ENCODE results near the gene USP6NL.

Gene USP6NL

DNA sequence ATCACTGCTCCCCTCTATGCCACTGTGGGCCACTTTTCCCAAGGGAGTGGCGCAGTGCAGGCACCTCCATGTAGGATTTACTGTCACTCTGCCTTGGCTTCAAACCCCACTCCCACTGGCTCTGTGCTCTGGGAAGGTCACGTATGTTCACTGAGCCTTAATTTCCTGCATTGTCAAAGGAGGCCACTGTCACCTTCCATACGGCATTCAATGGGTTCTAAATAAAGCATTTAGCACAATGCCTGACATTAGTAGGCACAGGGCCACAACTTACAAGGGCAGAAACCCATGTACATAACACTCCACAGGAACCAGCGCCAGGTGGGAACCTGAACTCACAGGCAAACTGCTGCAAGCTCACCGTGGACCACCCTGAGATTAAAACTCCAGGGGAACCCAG, 196.4 kb downstream of the USP6NL start:
- no peak for DNase-seq (ENCODE audit: low read depth in 2 of 2)

DNA sequence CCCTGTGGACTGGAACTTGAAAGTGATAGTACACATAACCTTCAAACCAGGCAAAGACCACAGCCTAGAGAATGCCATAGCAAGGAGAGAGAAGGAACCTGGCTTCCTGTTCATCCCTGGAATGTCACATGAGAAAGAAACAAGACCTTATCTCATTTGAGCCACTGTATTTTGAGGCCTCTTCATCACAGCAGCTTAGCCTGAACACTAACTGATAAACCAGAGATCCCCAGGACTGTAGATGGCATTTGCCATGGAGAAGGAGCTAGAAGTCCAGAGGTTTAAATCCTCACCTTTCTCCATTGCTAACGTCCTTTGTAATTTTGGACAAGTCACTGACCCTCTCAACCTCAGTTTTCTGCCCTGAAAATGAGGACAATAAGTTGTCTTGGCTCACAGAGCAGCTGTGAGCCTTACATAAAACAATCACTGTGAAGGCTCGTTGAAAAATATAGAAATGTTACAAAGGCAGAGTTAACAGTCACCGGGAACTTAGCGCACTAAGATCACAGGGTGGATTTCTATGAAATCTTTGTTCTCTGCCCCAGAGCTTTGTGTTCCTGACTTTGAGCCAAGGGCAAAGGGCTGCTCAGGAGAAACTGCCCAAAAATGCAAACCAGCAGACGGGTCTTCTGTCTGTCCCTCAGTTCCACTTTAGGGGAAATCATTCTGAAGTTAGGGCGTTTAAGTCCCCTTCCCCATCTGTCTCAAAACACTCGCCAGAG, 197.0 kb downstream of the USP6NL start:
- DNase-seq (ENCODE audit: low read depth in 2 of 2) = no peak

DNA sequence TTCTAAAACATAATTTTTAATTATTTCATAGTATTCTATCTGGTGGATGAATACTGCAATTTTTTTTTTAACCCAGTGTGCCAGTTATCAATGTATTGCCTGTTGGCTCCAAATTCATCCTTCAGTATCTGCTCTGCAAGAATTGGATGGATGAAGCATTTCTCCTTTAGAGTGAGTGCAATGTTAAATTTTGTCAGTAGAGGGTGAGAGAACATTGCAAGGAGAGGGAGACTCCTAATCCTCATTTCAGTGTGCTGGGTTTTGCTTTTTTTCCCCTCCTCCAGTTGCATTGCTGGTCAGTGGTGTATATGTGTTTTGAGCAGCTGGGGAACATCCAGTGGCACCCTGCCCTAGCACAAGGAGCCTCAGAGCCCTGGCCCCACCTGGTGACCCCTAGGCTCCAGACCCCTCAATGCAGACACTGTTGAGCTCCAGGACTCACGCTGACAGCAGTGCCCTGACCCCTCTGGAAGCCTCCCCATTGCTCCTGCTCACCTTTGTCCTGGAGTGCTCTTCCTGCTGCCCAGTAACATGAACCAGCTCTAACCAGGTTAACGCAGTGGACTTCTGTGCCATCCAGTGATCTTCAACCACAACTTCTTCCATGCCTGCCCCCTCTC, 199.4 kb downstream of the USP6NL start:
- DNase-seq (ENCODE audit: low read depth in 2 of 2) = no peak

DNA sequence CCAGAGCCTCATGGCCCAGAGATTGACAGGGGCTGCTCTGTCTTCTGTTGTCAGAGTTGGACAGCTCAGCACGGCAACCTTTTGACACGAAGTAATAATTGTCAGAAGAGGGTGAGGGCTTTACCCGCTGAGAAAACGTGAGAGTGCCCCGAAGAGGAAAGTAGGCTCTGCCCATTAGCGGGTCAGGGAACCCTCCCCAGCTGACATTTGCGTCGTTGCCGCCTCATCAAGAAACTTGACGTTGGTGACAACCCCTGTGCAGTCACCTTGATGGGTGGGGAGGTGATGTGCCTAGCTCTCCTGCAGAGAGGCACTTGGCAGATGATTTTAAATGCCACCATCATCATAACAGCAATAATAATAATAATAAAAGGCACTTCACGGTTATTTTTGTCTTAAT, 202.1 kb downstream of the USP6NL start:
- no peak for DNase-seq (ENCODE audit: low read depth in 2 of 2)

DNA sequence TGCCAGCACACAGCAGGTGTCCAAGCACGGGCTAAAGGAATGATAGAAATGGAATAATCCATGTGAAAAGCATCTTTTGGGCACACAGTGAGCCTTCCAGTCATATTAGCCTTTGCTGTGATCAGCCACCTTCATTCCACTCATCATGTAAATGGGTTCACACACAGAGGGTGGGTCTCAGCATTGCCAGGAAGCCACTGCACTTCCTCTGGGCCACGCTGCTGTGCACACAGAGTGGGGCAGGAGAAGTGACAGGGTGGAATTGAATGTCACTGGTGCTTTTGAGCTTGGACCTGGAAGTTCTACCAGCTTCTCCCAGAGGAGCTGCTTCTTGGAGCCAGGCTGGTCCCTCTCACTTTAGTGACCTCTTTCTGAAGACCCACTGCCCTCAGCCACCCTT, 203.5 kb downstream of the USP6NL start:
- DNase-seq (ENCODE audit: low read depth in 2 of 2) = no peak

DNA sequence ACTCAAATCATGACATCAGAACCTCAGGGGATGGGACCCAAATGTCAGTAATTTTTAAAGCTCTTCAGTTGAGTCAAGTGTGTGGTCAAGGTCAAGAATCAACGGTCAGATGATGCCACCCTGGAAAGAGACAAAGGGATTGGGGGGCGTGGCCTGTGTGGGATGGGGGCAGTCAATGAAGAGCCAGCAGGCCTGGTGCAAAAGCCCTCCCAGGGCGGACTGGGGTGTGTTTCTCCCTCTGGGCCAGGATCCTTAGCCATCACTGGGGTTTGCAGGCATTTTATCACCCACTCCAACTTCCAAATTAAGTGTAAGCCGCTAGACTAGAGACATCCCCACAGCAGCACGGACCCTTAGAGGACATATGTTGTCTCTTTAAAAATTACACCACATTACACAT, 204.7 kb downstream of the USP6NL start:
- DNase-seq (ENCODE audit: low read depth in 2 of 2) = no peak

DNA sequence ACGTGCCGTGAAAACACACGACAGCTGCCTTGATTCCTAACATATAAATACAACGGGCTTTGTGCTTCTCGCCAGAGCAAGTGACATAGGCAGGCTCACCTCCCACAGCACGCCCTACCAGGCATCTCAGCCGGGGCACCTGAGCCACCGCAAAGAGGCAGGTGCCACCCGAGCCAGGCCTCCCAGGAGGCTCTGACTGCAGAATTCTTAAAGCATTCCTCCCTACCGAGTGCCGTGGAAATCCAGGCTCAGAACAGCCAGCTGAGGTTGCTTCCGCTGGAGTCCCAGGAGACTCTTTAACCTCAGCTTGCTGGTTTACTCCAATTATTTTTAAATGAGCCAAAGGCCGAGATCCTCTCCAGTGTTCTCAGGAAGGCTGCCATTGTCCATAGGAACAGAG, 206.5 kb downstream of the USP6NL start:
- DNase-seq (ENCODE audit: low read depth in 2 of 2) = no peak
